Neural cell (in vitro differentiated cells): ENCODE data around the gene ING1.

ENCODE experiments used
- CTCF ChIP-seq: fragments of 450-650 bp; IDR thresholded peaks from 2 replicates; pipeline ENCODE4 v1.5.1; 2014; ENCODE audit warnings: antibody characterized with exemption, mild to moderate bottlenecking, moderate library complexity; ENCODE audit not compliant: poor library complexity, severe bottlenecking
- EP300 ChIP-seq: fragments of 450-650 bp; conservative IDR thresholded peaks from 2 replicates; pipeline ENCODE4 v1.6.1; 2014; ENCODE audit warnings: antibody characterized with exemption, mild to moderate bottlenecking, moderate library complexity; ENCODE audit not compliant: poor library complexity, severe bottlenecking
- EZH2 ChIP-seq: fragments of 200-600, 300-800 bp; shearing (Covaris generic), sonication (generic); IDR thresholded peaks from 2 replicates; pipeline ENCODE4 v1.6.1; 2014; ENCODE audit warnings: antibody characterized with exemption, low read length, borderline replicate concordance, mild to moderate bottlenecking; ENCODE audit not compliant: insufficient read depth, poor library complexity, severe bottlenecking
- POLR2AphosphoS5 ChIP-seq: IDR thresholded peaks from 2 replicates; pipeline ENCODE4 v1.6.1; 2012
- RAD21 ChIP-seq: fragments of 450-650 bp; conservative IDR thresholded peaks from 2 replicates; pipeline ENCODE4 v1.6.1; 2014; ENCODE audit warnings: antibody characterized with exemption, mild to moderate bottlenecking, moderate library complexity

DNA sequence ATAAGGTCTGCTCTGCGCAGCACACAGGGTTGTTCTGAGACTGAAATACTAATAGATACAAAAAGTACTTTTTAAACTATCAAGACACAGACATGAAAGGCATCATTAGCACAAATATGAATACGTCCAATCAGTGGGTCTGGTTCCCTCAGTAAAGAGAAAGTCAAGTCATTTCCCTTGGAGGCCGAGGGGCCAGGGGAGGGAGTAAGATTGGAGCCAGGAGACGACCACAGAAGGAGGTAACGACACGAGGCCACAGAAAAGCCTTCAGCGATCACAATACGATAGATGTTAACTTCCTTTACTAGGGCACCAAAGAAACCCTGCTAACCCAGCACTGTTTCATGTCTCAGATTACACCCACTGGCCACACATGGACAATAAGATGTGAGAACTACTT is 12.9 kb upstream of the ING1 start:
- TF ChIP-seq CTCF (no peak), EP300 (no peak), RAD21 (no peak), POLR2AphosphoS5 (no peak), EZH2 (no peak)
